Left lobe of liver (tissue), 2 donors: Measurements from ENCODE around the gene MSH5. TPM values are rescaled to one million over a fixed set of nuclear protein-coding genes. Genes with fewer than 3 reads are reported as not detected.
"Not testable (repeated sequence)": the region's sequence is repeated elsewhere in the genome, so short reads cannot be mapped to it uniquely, and the experiment has no call there.

Experiments
- ATAC-seq: fragments of 200-7000 bp; cut with Tn5 transposase; one replicate; pipeline ENCODE4 v1.9.1; 2020; ENCODE audit warnings: mild to moderate bottlenecking, moderate library complexity
- DNase-seq: peaks from one replicate; pipeline ENCODE4 v3.0.0-alpha.2; 2020; ENCODE audit warnings: low spot score
- total RNA-seq: library from RNA; stranded (reverse); gene quantifications from one replicate; pipeline ENCODE4 v1.2.1, GENCODE V29; 2021
- donor health status: DM: no; HTN: no; CAD: no; lungs with moderate emphysema.
- donor health status: DM: no; HTN: yes; CAD: no.

Gene MSH5
- total RNA-seq, 1 donor from 2014 or later, result 5.2 TPM

DNA sequence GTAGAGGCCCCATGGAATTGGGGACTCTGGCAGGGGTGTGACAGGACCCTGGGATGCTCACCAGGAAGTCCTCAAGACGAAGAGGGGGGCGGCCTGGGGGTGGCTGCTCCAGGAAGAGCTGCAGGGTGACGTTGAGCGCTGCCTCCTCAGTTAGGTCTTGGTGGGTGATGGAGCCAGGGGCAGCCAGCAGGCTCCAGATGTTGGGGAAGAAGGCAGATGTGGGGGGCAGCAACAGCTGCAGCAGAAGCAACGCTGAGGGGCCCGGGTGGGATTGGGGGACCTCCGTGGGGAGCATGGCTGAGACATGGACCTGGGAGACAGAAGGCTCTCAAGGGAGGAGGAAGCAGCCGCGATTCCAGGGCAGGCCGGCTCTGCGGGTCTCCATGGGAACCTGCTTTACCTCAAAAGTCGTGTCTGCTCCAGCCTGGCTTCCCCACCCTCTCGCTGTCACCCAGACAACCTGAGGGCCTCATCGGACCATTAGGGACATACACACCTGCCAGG is 36.7 kb downstream of the MSH5 start:
- ATAC-seq (no peak), DNase-seq (no peak)

GRCh38 chr6:31776989-31777666 is 37.3 kb downstream of the MSH5 start, which contains the start of gene VWA7:
VWA7 (minus strand) TSS chr6:31777328; CDS start chr6:31776779, 549 bp downstream.
- peak; percentile 77 for ATAC-seq

DNA sequence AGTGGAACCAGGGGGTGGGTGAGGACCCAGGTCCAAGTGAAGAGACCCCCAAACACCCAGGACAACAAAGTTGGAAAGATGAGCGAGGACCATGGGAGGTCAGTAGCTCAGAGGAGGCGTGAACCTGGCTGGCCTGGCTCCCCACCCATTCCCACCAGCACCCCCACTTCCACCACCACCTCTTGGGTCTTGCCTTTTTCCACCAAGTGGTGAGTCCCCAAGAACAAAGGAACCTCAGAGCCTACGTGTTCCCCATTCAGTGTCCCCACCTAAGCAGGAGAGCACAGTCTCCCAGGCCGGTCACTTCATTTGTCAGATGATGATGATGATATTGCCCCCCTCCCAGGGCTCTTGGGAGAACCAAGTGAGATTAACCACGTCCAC is 37.9 kb downstream of the MSH5 start:
- DNase-seq (no peak), ATAC-seq (no peak)

More at GRCh38 chr6:31776989-31777666, 37.3 kb downstream of the MSH5 start, which contains the start of gene VWA7:
- peak; percentile 93 for DNase-seq

- ATAC-seq (no peak), DNase-seq (no peak)
Measured at GRCh38 chr6:31778193-31778592, 38.4 kb downstream of the MSH5 start.

DNA sequence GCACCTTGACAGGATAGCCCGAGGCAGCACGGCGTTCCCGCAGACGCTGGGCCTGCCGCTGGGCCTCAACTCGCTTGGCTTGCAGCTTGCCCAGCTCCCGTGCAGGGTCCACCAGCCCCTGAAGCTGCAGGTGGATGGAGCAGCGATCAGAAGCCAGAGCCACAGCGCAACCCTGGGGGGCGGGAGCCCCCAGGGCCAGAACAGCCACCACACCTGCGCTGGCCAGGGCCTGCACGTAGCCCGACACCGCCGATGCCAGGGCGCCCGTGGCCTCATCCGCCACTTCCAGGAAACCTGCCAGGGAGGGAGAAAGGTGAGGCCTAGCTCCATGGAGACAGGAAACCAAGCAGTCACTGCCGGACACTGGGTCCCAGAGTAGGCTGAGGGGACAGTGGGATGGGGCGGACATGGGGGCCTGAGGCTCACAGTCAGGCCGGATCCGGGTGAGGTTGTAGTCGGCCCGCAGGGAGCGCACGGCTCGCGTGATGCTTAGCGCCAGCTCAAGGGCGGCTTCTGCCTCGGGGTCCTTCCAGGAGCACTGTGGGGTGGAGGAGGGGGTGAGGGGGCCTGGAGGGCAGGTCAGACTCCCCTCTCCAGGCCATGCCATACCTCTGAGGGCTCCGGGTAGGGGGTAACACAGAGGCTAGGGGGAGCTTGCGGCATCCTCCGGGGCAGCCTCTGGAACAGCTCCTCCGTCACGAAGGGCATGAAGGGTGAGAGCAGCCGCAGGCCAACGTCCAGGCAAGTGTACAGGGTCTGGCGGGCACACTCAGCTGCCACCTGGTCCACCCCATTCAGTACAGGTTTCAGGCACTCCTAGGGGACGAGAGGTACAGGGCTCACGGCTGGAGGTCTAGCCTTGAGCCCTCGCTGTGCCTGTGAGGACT is 39.4 kb downstream of the MSH5 start:
- ATAC-seq (peak; percentile 40), DNase-seq (no peak)

GRCh38 chr6:31779908-31780307 is 40.1 kb downstream of the MSH5 start:
- DNase-seq, result no peak
- ATAC-seq, result no peak

GRCh38 chr6:31780507-31781243 is 40.9 kb downstream of the MSH5 start:
- no peak for DNase-seq

DNA sequence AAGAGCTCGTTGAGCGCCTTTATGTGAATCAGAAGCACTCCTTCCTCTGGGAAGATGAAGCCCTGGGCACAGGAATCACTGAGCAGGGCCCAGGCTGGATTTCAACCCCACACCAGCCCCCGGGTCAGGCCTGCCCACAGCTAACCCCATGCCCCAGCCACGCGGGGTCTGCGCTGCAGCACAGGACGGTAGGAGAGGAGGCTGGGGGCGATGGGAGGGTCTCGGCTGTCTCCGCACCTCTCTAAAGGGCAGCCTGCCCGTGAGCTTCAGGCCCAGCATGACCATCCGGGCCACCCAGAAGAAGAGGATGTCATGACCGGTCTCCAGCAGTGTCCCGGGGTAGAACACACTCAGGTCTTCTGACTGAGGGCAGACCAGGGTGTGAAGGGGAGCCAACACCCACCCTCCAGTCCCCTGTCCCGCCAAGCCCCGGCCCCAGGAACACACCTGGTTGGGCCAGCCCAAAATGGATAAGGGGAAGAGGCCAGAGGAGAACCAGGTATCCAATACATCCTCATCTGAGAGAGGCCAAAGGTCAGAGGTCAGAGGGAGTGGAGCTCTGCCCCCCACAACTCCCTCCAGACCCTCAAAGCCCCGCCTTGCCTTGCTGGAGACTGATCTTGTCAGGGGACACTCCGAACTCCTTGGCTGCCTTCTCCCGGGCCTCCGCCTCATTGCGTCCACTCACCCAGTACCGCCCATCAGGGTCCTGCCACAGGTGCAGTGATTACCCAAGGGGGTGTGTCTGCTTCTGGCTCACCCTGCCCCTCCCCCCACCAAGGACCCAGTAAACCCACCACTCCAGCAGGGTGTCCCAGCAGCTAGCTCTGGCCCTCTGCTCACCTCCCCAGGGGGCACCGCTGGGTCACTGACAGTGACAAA is 41.7 kb downstream of the MSH5 start:
- no peak for ATAC-seq
- DNase-seq, result no peak

More at GRCh38 chr6:31780507-31781243, 40.9 kb downstream of the MSH5 start:
- no peak for ATAC-seq

- DNase-seq (no peak), ATAC-seq (no peak)
Measured at GRCh38 chr6:31782126-31782855, 42.5 kb downstream of the MSH5 start.

- DNase-seq, result no peak
- ATAC-seq, result no peak
Measured at GRCh38 chr6:31784098-31784925, 44.5 kb downstream of the MSH5 start.

DNA sequence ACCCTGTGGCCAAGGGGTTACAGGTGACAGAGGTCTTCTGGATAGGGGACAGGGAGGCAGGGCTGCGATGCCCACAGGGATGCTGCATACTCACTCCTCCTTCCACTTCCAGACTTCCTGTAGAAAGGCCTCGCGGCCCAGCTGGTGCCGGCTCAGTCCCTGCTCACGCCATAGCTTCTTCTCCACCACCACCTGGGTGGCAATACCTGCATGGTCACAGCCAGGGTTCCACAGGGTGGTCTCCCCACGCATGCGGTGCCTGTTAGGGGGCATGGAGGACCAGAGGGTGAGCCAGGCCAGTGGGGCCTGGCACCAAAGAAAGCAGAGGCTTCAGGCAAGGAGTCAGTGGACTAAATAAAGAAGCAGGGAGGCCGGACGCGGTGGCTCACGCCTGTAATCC is 45.7 kb downstream of the MSH5 start:
- DNase-seq, result no peak
- ATAC-seq, result no peak

DNA sequence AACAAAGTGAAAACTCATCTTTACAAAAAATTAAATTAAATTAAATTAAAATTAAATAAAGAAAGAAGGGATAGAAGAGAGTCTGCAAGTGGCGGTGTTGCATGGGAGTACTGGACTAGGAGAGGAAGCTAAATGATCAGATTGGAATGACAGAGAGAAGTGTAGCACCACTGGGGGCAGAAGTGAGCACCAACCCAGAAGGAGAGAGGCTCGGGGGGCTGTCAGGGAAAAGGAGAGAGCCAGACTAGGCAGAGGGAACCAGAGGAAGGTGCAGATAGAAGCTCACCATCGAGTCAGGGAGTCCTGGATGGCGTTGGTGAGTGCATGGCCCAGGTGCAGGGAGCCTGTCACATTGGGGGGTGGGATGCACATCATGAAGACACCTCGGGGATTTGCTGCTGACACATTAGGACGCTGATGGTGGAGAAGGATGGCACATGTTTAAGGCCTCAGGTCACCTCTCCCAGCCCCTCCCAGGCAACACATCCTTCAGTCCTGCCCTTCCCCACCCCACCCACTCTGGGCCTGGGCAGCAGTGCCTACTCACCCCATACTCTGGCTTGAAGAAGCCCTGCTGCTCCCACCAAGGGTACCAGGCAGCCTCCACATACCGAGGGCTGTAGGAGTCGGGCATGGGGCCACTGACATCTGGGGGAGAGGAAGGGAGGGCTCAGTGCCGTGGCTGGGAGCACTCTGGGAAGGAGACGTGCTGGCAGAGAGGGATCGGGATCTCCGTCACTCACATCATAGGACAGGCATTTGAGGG is 51.7 kb downstream of the MSH5 start:
- no peak for DNase-seq
- ATAC-seq, result peak; percentile 33

DNA sequence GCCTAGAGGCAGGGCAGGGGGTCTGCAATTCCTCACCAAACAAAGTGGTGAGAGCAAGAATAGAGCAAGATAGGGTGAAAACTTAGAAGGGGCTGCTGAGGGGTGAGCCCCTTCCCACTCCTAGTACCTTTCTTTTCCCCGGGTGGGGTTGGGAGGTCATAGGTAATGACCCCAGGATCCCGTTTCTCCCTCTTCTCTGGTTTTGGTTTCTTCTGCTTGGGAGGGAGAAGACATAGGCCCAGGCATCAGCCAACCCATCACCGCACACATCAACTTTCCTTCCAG is 52.2 kb downstream of the MSH5 start:
- DNase-seq (no peak), ATAC-seq (no peak)

DNA sequence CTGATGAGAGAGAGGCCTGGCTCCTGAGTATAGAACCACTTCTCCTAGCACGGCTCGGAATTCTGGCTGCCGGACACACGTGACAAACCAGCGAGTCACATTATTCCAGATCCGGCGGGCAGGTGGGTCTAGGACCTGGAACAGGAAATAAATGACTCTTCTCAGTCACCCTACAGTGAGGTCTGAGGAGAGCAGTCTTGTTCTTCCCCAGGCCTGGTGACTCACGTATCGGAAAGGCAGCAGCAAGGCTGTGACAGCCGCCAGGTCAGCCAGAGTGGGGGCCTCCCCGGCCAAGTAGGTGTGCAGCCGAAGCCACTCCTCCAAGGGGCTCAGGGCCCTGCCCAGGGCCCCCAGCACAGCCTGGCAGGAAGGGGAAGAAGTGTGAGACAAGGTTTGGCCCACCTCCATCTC is 53.0 kb downstream of the MSH5 start:
- ATAC-seq (no peak), DNase-seq (no peak)

DNA sequence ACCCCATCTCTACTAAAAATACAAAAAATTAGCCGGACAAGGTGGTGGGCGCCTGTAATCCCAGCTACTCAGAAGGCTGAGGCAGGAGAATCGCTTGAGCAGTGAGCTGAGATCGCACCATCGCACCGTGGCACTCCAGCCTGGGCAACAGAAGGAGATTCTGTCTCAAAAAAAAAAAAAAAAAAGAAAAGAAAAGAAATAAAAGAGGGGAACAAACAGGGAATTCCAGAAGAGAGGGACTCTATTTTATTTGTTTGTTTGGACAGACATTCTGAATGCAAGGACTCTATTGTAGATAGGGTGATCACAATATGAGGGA is 54.1 kb downstream of the MSH5 start:
- not testable (repeated sequence) for DNase-seq, ATAC-seq

DNA sequence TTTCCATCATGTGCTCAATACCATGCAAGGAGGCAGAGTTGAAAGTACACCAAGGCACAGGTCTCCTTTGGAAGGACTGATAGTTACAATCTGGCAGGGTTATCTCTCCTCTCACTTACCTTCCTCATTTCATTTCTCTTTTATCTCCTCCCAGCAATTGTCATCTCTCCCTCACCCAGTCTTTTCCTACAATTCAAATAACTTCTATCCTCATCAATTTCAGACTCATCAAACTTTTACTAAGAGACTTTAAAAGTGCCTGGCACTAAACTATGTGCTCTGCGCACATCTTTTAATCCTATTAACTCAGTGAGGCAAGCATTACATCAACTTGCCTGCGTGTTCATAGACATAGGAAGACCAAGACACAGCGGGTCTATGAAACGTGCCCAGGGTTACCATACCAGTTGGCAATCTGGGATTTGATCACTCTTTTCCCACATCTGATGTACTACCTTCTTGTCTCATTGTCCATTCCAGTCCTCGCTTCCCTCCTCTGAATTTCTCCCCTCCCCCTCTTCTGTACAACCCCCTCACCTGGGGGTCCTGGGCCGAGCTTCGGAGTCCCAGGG is 54.6 kb downstream of the MSH5 start:
- no peak for DNase-seq
- no peak for ATAC-seq

GRCh38 chr6:31794866-31795615 is 55.2 kb downstream of the MSH5 start:
- ATAC-seq, result peak; percentile 4
- DNase-seq, result no peak
